Measurements from ENCODE around the gene PPP2R5E.

- TF ChIP-seq CTCF (IDR thresholded peaks at IDR 0.05), result no peak
- no peak for TF ChIP-seq POLR2AphosphoS5 (IDR thresholded peaks at IDR 0.05; ENCODE audit: low read depth, low read length)
Observed at GRCh38 chr14:63328787-63329737, 214.1 kb downstream of the PPP2R5E start.
